Peyer's patch (tissue), 4 donors: ENCODE data around the gene NUDT6.

ENCODE experiments used
- POLR2A ChIP-seq, 2 donors: fragments of 450-650 bp; IDR thresholded peaks; one replicate each; pipeline ENCODE4 v1.5.1; 2017; ENCODE audit warnings: antibody characterized with exemption in 2 of 2, mild to moderate bottlenecking in 2 of 2, moderate library complexity in 2 of 2
- TF ChIP-seq, protein P1 (sequence below), 6 experiments: fragments of 450-650 bp in 4 of 6; fragments of 200-600 bp in 2 of 6; sonication (generic) in 1 of 6; IDR thresholded peaks; one replicate each; pipeline ENCODE4 v1.5.1; 2017 to 2019; ENCODE audit warnings: antibody characterized with exemption in 6 of 6, mild to moderate bottlenecking in 3 of 6, moderate library complexity in 1 of 6

- TF ChIP-seq, protein P1, sequence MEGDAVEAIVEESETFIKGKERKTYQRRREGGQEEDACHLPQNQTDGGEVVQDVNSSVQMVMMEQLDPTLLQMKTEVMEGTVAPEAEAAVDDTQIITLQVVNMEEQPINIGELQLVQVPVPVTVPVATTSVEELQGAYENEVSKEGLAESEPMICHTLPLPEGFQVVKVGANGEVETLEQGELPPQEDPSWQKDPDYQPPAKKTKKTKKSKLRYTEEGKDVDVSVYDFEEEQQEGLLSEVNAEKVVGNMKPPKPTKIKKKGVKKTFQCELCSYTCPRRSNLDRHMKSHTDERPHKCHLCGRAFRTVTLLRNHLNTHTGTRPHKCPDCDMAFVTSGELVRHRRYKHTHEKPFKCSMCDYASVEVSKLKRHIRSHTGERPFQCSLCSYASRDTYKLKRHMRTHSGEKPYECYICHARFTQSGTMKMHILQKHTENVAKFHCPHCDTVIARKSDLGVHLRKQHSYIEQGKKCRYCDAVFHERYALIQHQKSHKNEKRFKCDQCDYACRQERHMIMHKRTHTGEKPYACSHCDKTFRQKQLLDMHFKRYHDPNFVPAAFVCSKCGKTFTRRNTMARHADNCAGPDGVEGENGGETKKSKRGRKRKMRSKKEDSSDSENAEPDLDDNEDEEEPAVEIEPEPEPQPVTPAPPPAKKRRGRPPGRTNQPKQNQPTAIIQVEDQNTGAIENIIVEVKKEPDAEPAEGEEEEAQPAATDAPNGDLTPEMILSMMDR (IDR thresholded peaks at IDR 0.05), result no peak
- TF ChIP-seq POLR2A (IDR thresholded peaks at IDR 0.05), result no peak
Observed at GRCh38 chr4:122896270-122896669, 26.1 kb downstream of the NUDT6 start.
